Endothelial cell of umbilical vein (primary cell): ENCODE measurements around the gene ENAH.
"Not testable (repeated sequence)": the region's sequence is repeated elsewhere in the genome, so short reads cannot be mapped to it uniquely, and the experiment has no call there.

Experiments used
- EZH2 ChIP-seq: IDR thresholded peaks from 2 replicates; pipeline ENCODE4 v1.6.1; 2012; ENCODE audit warnings: borderline replicate concordance, low read depth, mild to moderate bottlenecking, moderate library complexity, low read length, inconsistent platforms; ENCODE audit not compliant: severe bottlenecking
- POLR2A ChIP-seq: IDR thresholded peaks from 2 replicates; pipeline ENCODE4 v1.6.1; 2012; ENCODE audit warnings: low read depth, mild to moderate bottlenecking, control low read depth, low read length
- TF ChIP-seq, protein P1 (sequence below), 2 donors: IDR thresholded peaks; 1 replicate in 1 of 2; 2 replicates in 1 of 2; pipeline ENCODE4 v1.5.1; 2011; ENCODE audit warnings: low read length in 2 of 2, mild to moderate bottlenecking in 2 of 2, moderate library complexity in 2 of 2, control low read depth in 1 of 2, inconsistent platforms in 1 of 2, low read depth in 1 of 2; ENCODE audit not compliant: insufficient read depth in 1 of 2; ENCODE audit errors: extremely low read depth in 1 of 2

DNA sequence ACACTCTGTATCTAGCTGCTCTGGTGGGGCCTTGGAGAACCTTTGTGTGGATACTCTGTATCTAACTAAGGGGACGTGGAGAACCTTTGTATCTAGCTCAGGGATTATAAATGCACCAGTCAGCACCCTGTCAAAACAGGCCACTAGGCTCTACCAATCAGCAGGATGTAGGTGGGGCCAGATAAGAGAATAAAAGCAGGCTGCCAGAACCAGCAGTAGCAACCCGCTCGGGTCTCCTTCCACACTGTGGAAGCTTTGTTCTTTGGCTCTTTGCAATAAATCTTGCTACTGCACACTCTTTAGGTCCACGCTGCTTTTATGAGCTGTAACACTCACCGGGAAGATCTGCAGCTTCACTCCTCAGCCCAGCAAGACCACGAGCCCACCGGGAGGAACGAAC lies 179.7 kb downstream of the ENAH start:
- TF ChIP-seq EZH2, POLR2A: not testable (repeated sequence)
- TF ChIP-seq, protein P1, sequence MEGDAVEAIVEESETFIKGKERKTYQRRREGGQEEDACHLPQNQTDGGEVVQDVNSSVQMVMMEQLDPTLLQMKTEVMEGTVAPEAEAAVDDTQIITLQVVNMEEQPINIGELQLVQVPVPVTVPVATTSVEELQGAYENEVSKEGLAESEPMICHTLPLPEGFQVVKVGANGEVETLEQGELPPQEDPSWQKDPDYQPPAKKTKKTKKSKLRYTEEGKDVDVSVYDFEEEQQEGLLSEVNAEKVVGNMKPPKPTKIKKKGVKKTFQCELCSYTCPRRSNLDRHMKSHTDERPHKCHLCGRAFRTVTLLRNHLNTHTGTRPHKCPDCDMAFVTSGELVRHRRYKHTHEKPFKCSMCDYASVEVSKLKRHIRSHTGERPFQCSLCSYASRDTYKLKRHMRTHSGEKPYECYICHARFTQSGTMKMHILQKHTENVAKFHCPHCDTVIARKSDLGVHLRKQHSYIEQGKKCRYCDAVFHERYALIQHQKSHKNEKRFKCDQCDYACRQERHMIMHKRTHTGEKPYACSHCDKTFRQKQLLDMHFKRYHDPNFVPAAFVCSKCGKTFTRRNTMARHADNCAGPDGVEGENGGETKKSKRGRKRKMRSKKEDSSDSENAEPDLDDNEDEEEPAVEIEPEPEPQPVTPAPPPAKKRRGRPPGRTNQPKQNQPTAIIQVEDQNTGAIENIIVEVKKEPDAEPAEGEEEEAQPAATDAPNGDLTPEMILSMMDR (IDR thresholded peaks at IDR 0.05; ENCODE audit: extremely low read depth in 1 of 2, insufficient read depth in 1 of 2, low read depth in 1 of 2, low read length in 2 of 2) = not testable (repeated sequence)
